ENCODE data around the gene ADM2. TPM values are rescaled to one million over a fixed set of nuclear protein-coding genes. Genes with fewer than 3 reads are reported as not detected.
A peak's percentile ranks its signal among the peaks of the same experiment; 100 is the strongest.
"Not testable (repeated sequence)": the region's sequence is repeated elsewhere in the genome, so short reads cannot be mapped to it uniquely, and the experiment has no call there.

Gene ADM2
- total RNA-seq, 1 experiment from 2014 or later = 0.15 TPM

GRCh38 chr22:50524676-50525103, 43.3 kb downstream of the ADM2 start:
- no peak for DNase-seq (ENCODE audit: low read depth)

GRCh38 chr22:50525104-50525857, 43.9 kb downstream of the ADM2 start, which contains the start of gene SCO2:
SCO2 (minus strand) TSS chr22:50525598; CDS start chr22:50524411, 1,187 bp downstream.
- DNase-seq (ENCODE audit: low read depth) = peak; percentile 91

- DNase-seq (ENCODE audit: low read depth) = no peak
Observed at GRCh38 chr22:50525858-50526107, 44.4 kb downstream of the ADM2 start.

- DNase-seq (ENCODE audit: low read depth) = peak; percentile 69
Observed at GRCh38 chr22:50526108-50526833, 44.9 kb downstream of the ADM2 start.

- DNase-seq (ENCODE audit: low read depth) = no peak
Observed at GRCh38 chr22:50526834-50527801, 45.8 kb downstream of the ADM2 start.

- DNase-seq (ENCODE audit: low read depth) = no peak
Observed at GRCh38 chr22:50527921-50528681, 46.8 kb downstream of the ADM2 start.

- no peak for DNase-seq (ENCODE audit: low read depth)
Observed at GRCh38 chr22:50528682-50529415, 47.5 kb downstream of the ADM2 start.

GRCh38 chr22:50529416-50529896, 48.1 kb downstream of the ADM2 start:
- DNase-seq (ENCODE audit: low read depth) = no peak

- peak; percentile 81 for DNase-seq (ENCODE audit: low read depth)
Observed at GRCh38 chr22:50529897-50530579, 48.7 kb downstream of the ADM2 start, which contains the start of gene TYMP. TYMP (minus strand) TSS chr22:50530012; CDS start chr22:50529709, 303 bp downstream.

- DNase-seq (ENCODE audit: low read depth) = no peak
Observed at GRCh38 chr22:50530580-50530876, 49.2 kb downstream of the ADM2 start.

- peak; percentile 84 for DNase-seq (ENCODE audit: low read depth)
Observed at GRCh38 chr22:50530877-50531545, 49.7 kb downstream of the ADM2 start.

- DNase-seq (ENCODE audit: low read depth) = peak; percentile 68
Observed at GRCh38 chr22:50531546-50531961, 50.2 kb downstream of the ADM2 start.

GRCh38 chr22:50531962-50532674, 50.8 kb downstream of the ADM2 start:
- DNase-seq (ENCODE audit: low read depth) = peak; percentile 81

GRCh38 chr22:50532824-50533796, 51.8 kb downstream of the ADM2 start:
- DNase-seq (ENCODE audit: low read depth) = no peak

GRCh38 chr22:50533856-50534711, 52.7 kb downstream of the ADM2 start:
- not testable (repeated sequence) for DNase-seq (ENCODE audit: low read depth)

- no peak for DNase-seq (ENCODE audit: low read depth)
Observed at GRCh38 chr22:50535113-50535512, 53.8 kb downstream of the ADM2 start.

Measured in M059J (cell line).